Thyroid gland (tissue), 4 donors: Measurements from ENCODE around the gene ZNF341.

Experiments
- CTCF ChIP-seq, 6 experiments: fragments of 200-600 bp in 3 of 6; fragments of 450-650 bp in 3 of 6; sonication (generic) in 3 of 6; IDR thresholded peaks; one replicate each; pipeline ENCODE4 v1.5.1; 2016 to 2019; ENCODE audit warnings: antibody characterized with exemption in 6 of 6, mild to moderate bottlenecking in 2 of 6, inconsistent platforms in 1 of 6, moderate library complexity in 1 of 6
- POLR2A ChIP-seq, 2 donors: fragments of 450-650 bp; IDR thresholded peaks; one replicate each; pipeline ENCODE4 v1.6.1; 2017; ENCODE audit warnings: antibody characterized with exemption in 2 of 2, mild to moderate bottlenecking in 2 of 2, moderate library complexity in 1 of 2

DNA sequence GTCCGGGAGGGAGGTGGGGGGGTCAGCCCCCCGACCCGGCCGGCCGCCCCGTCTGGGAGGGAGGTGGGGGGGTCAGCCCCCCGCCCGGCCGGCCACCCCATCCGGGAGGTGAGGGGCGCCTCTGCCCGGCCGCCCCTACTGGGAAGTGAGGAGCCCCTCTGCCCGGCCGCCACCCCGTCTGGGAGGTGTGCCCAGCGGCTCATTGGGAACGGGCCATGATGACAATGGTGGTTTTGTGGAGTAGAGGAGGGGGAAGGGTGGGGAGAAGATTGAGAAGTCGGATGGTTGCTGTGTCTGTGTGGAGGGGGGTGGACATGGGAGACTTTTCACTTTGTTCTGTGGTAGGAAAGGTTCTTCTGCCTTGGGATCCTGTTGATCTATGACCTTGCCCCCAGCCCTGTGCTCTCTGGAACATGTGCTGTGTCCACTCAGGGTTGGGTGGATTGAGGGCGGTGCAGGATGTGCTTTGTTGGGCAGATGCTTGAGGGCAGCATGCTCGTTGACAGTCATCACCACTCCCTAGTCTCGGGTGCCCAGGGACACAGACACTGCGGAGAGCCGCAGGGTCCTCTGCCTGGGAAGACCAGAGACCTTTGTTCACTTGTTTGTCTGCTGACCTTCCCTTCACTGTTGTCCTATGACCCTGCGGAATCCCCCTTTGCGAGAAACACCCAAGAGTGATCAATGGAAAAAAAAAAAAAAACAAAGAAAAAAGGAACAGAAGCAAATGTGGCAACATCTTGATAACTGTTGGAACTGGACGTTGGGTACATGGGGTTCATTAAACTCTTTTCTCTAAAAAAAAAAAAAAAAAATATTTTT is 30.0 kb upstream of the ZNF341 start:
- TF ChIP-seq CTCF (IDR thresholded peaks at IDR 0.05) (no peak), POLR2A (IDR thresholded peaks at IDR 0.05) (no peak)
